Parathyroid adenoma (tissue), 2 donors: Measurements from ENCODE around the gene NR4A3.

Experiments
- H2AFZ ChIP-seq: fragments of 300-600 bp; sonication (generic); one replicate; pipeline ENCODE4 v1.7.0; 2017; ENCODE audit warnings: antibody characterized with exemption, mild to moderate bottlenecking
- H3K27ac ChIP-seq: fragments of 300-600 bp; sonication (generic); one replicate; pipeline ENCODE4 v1.7.0; 2017
- H3K27me3 ChIP-seq: fragments of 300-600 bp; sonication (generic); one replicate; pipeline ENCODE4 v1.7.0; 2017; ENCODE audit warnings: low read length; ENCODE audit not compliant: control insufficient read depth, insufficient read depth
- H3K36me3 ChIP-seq: fragments of 300-600 bp; sonication (generic); one replicate; pipeline ENCODE4 v1.7.0; 2017; ENCODE audit warnings: low read length; ENCODE audit not compliant: control insufficient read depth, insufficient read depth
- H3K4me1 ChIP-seq: fragments of 300-600 bp; sonication (generic); one replicate; pipeline ENCODE4 v1.7.0; 2017; ENCODE audit warnings: control low read depth
- H3K4me2 ChIP-seq: fragments of 300-600 bp; sonication (generic); one replicate; pipeline ENCODE4 v1.7.0; 2017; ENCODE audit warnings: low read length
- H3K4me3 ChIP-seq: fragments of 300-600 bp; sonication (generic); one replicate; pipeline ENCODE4 v1.7.0; 2017; ENCODE audit warnings: low read depth, low read length
- H3K79me2 ChIP-seq: fragments of 300-600 bp; sonication (generic); one replicate; pipeline ENCODE4 v1.7.0; 2017; ENCODE audit warnings: control low read depth
- H3K9ac ChIP-seq: fragments of 300-600 bp; sonication (generic); one replicate; pipeline ENCODE4 v1.7.0; 2017; ENCODE audit warnings: mild to moderate bottlenecking
- H3K9me3 ChIP-seq: fragments of 300-600 bp; sonication (generic); one replicate; pipeline ENCODE4 v1.7.0; 2017; ENCODE audit warnings: low read length; ENCODE audit not compliant: control insufficient read depth
- CTCF ChIP-seq: fragments of 300-600 bp; sonication (generic); IDR thresholded peaks from one replicate; pipeline ENCODE4 v1.7.0; 2017; ENCODE audit warnings: antibody characterized with exemption, mild to moderate bottlenecking
- donor health status: primary hyperparathyroidism.

NR4A3 gene

DNA sequence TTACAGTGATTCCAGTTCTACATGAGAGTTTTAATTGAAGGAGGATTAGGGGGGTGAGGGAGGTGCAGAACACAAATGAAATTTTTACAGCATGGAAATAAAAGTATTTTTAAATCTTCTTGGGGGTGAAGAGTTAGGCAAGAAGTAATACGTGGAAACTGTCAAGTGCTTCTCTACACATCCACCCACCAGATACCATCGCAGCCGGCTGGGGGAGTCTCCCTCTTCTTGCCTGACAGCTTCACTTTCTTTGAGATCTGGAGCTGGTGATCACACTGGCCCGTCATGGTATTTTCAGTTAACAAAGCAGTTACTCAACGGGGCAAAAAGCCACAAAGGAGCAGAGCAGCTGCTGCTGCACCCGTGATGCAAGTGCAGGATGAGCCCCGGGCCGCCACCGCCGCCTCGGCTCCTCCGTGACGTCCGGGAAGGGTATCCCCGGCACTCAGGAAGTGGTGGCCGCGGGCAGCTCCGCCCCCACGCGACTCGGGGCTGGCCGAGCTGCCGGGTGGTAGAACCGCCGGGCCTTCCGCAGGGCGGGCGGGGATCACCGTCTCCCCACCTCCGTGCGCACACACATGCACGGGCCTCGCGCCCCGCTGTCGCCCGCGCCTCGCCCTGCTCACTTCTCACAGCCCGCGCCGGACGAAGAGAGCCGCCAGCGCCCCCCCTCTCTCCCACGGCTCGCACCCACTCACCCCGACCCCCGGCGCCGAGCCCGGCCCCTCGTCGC, 2.4 kb upstream of the NR4A3 start:
- TF ChIP-seq CTCF: no peak
- Histone ChIP-seq H3K4me1 (no peaks in the 10 kb centered on the region), H3K36me3 (no peaks in the 10 kb centered on the region), H3K9me3 (no peaks in the 10 kb centered on the region), H3K4me2 (peak overlapping the region; percentile 69), H2AFZ (peak overlapping the region; percentile 89), H3K79me2 (no peaks in the 10 kb centered on the region), H3K4me3 (peak overlapping the region; percentile 75), H3K9ac (no peak overlapping the region), H3K27ac (peak overlapping the region; percentile 84), H3K27me3 (no peaks in the 10 kb centered on the region)

DNA sequence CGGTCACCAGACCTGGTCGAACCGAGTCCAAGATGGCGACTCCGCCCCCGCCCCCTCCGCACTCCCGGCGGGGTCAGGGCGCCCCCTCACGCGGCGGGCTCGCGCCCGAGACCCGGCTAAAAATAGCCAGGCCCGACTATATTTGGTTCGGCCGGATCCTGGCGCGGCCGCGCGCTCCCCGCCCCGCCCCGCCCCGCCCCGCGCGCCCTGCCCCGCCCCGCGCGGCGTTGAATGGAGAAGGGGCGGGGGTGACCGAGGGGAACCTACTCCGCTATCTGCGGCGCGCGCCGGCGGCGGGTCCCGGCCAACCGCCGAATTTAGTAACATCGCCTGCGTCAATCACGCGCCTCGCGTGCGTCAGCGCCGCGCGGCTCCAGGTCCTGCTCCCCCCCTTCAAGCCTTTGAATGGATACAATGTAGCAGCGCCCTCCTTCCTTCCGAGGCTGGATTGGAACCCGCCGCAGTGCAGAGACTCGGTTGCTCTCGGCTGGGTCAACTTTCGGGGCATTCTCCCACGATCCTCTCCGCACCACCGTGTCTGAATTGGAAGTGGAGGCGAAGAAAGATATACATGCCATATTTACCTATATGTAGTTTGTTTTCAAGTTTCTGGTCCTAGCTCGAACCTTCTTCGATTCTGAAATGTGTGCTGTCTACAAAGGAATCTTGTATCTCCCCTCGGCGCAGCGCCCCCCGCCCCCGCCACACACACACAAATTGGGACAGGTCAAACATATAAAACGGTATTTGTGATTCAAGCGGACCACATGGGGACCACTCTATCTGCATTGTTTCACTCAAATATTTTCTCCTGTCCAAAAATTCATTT, 1.6 kb upstream of the NR4A3 start:
- Histone ChIP-seq H3K36me3 (no peaks in the 10 kb centered on the region), H3K4me3 (peak overlapping the region; percentile 75), H3K9ac (no peak overlapping the region), H2AFZ (peak overlapping the region; percentile 89), H3K9me3 (no peaks in the 10 kb centered on the region), H3K27ac (peak overlapping the region; percentile 84), H3K4me2 (peak overlapping the region; percentile 90), H3K27me3 (peaks cover 8% of the 10 kb centered on the region), H3K79me2 (no peaks in the 10 kb centered on the region), H3K4me1 (no peaks in the 10 kb centered on the region)
- TF ChIP-seq CTCF: no peak

GRCh38 chr9:99820685-99821395, 845 bp upstream of the NR4A3 start:
- Histone ChIP-seq H3K4me3 (peak overlapping the region; percentile 75), H3K36me3 (no peaks in the 10 kb centered on the region), H3K4me2 (peak overlapping the region; percentile 90), H3K9ac (no peak overlapping the region), H3K4me1 (no peaks in the 10 kb centered on the region), H3K27ac (peak overlapping the region; percentile 83), H3K79me2 (no peaks in the 10 kb centered on the region), H3K9me3 (no peaks in the 10 kb centered on the region), H2AFZ (peak overlapping the region; percentile 84), H3K27me3 (peaks cover 8% of the 10 kb centered on the region)
- TF ChIP-seq CTCF: no peak

- H3K4me1 ChIP-seq: no peaks in the 10 kb centered on the region
- H3K27ac ChIP-seq: peak overlapping the region; percentile 83
- peaks cover 8% of the 10 kb centered on the region for H3K27me3 ChIP-seq
- no peaks in the 10 kb centered on the region for H3K36me3 ChIP-seq
- peak overlapping the region; percentile 84 for H2AFZ ChIP-seq
- H3K4me3 ChIP-seq: peak overlapping the region; percentile 75
- H3K4me2 ChIP-seq: peak overlapping the region; percentile 90
- no peak for TF ChIP-seq CTCF
- H3K9ac ChIP-seq: peak overlapping the region; percentile 37
- no peaks in the 10 kb centered on the region for H3K79me2 ChIP-seq
- no peaks in the 10 kb centered on the region for H3K9me3 ChIP-seq
Measured at GRCh38 chr9:99822109-99822805, 572 bp downstream of the NR4A3 start.
